Ishikawa (cell line): ENCODE measurements around the gene ASTN2.

Experiments
- CEBPB ChIP-seq: IDR thresholded peaks from 2 replicates; pipeline ENCODE4 v1.6.1; 2012
- CREB1 ChIP-seq: IDR thresholded peaks from 2 replicates; pipeline ENCODE4 v1.6.1; 2012; ENCODE audit warnings: low read depth
- EGR1 ChIP-seq: IDR thresholded peaks from 2 replicates; pipeline ENCODE4 v1.6.1; 2012
- EP300 ChIP-seq: IDR thresholded peaks from 2 replicates; pipeline ENCODE4 v1.6.1; 2012; ENCODE audit warnings: borderline replicate concordance
- NFIC ChIP-seq: IDR thresholded peaks from 2 replicates; pipeline ENCODE4 v1.6.1; 2012
- RAD21 ChIP-seq: IDR thresholded peaks from 2 replicates; pipeline ENCODE4 v1.6.1; 2012; ENCODE audit warnings: low read depth
- TAF1 ChIP-seq: IDR thresholded peaks from 2 replicates; pipeline ENCODE4 v1.6.1; 2012; ENCODE audit warnings: low read depth, mild to moderate bottlenecking
- TCF12 ChIP-seq: IDR thresholded peaks from 2 replicates; pipeline ENCODE4 v1.6.1; 2012; ENCODE audit warnings: low read depth
- TEAD4 ChIP-seq: IDR thresholded peaks from 2 replicates; pipeline ENCODE4 v1.6.1; 2012
- YY1 ChIP-seq: IDR thresholded peaks from 2 replicates; pipeline ENCODE4 v1.6.1; 2012; ENCODE audit warnings: low read depth
- TF ChIP-seq, protein P1 (sequence below): IDR thresholded peaks from 2 replicates; pipeline ENCODE4 v1.6.1; 2012; ENCODE audit warnings: low read depth, mild to moderate bottlenecking

DNA sequence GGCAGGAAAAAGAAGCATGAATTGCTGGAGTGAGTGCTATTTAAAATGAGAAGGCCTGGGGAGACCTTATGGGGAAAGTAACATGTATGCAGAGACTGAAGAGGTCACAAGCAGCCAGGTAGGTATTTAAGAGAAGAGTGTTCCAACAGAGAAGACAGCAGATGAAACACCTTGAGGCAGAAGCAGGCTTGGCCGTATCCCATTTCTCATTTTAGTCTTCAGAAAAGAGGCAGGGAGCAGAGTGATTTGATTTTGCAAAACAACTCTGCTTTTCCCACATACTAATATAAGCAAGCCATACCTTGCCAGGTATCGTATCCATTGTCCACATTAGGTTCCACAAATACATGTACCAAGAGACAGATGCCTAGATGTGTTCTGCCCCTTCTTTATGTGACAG is 244.3 kb downstream of the ASTN2 start:
- no peak for TF ChIP-seq TCF12
- no peak for TF ChIP-seq EP300
- TF ChIP-seq NFIC: no peak
- TF ChIP-seq, protein P1, sequence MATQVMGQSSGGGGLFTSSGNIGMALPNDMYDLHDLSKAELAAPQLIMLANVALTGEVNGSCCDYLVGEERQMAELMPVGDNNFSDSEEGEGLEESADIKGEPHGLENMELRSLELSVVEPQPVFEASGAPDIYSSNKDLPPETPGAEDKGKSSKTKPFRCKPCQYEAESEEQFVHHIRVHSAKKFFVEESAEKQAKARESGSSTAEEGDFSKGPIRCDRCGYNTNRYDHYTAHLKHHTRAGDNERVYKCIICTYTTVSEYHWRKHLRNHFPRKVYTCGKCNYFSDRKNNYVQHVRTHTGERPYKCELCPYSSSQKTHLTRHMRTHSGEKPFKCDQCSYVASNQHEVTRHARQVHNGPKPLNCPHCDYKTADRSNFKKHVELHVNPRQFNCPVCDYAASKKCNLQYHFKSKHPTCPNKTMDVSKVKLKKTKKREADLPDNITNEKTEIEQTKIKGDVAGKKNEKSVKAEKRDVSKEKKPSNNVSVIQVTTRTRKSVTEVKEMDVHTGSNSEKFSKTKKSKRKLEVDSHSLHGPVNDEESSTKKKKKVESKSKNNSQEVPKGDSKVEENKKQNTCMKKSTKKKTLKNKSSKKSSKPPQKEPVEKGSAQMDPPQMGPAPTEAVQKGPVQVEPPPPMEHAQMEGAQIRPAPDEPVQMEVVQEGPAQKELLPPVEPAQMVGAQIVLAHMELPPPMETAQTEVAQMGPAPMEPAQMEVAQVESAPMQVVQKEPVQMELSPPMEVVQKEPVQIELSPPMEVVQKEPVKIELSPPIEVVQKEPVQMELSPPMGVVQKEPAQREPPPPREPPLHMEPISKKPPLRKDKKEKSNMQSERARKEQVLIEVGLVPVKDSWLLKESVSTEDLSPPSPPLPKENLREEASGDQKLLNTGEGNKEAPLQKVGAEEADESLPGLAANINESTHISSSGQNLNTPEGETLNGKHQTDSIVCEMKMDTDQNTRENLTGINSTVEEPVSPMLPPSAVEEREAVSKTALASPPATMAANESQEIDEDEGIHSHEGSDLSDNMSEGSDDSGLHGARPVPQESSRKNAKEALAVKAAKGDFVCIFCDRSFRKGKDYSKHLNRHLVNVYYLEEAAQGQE: no peak
- no peak for TF ChIP-seq EGR1
- no peak for TF ChIP-seq CEBPB
- TF ChIP-seq YY1: no peak
- no peak for TF ChIP-seq TAF1
- no peak for TF ChIP-seq RAD21
- TF ChIP-seq CREB1: no peak
- no peak for TF ChIP-seq TEAD4
